Liver (tissue), 9 donors: ENCODE data around the gene GALNTL6. TPM values are rescaled to one million over a fixed set of nuclear protein-coding genes. Genes with fewer than 3 reads are reported as not detected.

Experiments
- DNase-seq: peaks from one replicate; pipeline ENCODE4 v3.0.0-alpha.2; 2017; ENCODE audit warnings: low spot score
- H3K27ac ChIP-seq, 2 donors: one replicate each; pipeline ENCODE4 v1.7.0; 2013; ENCODE audit warnings: inconsistent platforms in 2 of 2, low read length in 2 of 2, control low read depth in 1 of 2, low read depth in 1 of 2, mild to moderate bottlenecking in 1 of 2
- H3K27me3 ChIP-seq, 4 donors: one replicate each; pipeline versions ENCODE4 v1.6.1 to v1.7.0; 2013; ENCODE audit warnings: low read length in 3 of 4, inconsistent platforms in 1 of 4, mild to moderate bottlenecking in 1 of 4, moderate library complexity in 1 of 4; ENCODE audit not compliant: control insufficient read depth in 4 of 4, insufficient read depth in 4 of 4
- H3K36me3 ChIP-seq, 4 donors: one replicate each; pipeline versions ENCODE4 v1.6.1 to v1.7.0; 2013; ENCODE audit warnings: low read length in 3 of 4, mild to moderate bottlenecking in 3 of 4, low read depth in 1 of 4, moderate library complexity in 1 of 4; ENCODE audit not compliant: control insufficient read depth in 4 of 4, insufficient read depth in 3 of 4
- H3K4me1 ChIP-seq, 4 donors: one replicate each; pipeline versions ENCODE4 v1.6.1 to v1.7.0; 2013; ENCODE audit warnings: low read length in 3 of 4, mild to moderate bottlenecking in 3 of 4, moderate library complexity in 1 of 4; ENCODE audit not compliant: control insufficient read depth in 4 of 4, insufficient read depth in 4 of 4
- H3K4me3 ChIP-seq, 3 donors: one replicate each; pipeline versions ENCODE4 v1.6.1 to v1.7.0; 2013; ENCODE audit warnings: low read length in 3 of 3, control low read depth in 1 of 3, low read depth in 1 of 3, mild to moderate bottlenecking in 1 of 3
- H3K9ac ChIP-seq, 2 donors: one replicate each; pipeline ENCODE4 v1.7.0; 2013; ENCODE audit warnings: low read length in 2 of 2, mild to moderate bottlenecking in 2 of 2, moderate library complexity in 2 of 2, control low read depth in 1 of 2, low read depth in 1 of 2
- H3K9me3 ChIP-seq, 4 donors: one replicate each; pipeline versions ENCODE4 v1.6.1 to v1.7.0; 2013; ENCODE audit warnings: low read length in 3 of 4; ENCODE audit not compliant: control insufficient read depth in 4 of 4
- ATF3 ChIP-seq: IDR thresholded peaks from 2 replicates; pipeline ENCODE4 v1.6.1; 2016; ENCODE audit warnings: antibody characterized with exemption
- CTCF ChIP-seq: fragments of 150-350 bp; IDR thresholded peaks from 2 replicates; pipeline ENCODE4 v1.5.1; 2017; ENCODE audit warnings: improper control_type of control experiment, low read depth, low read length; ENCODE audit not compliant: missing input control
- EGR1 ChIP-seq, 2 donors: IDR thresholded peaks; 2 replicates each; pipeline ENCODE4 v1.6.1; 2016 to 2018; ENCODE audit warnings: antibody characterized with exemption in 2 of 2, low read depth in 2 of 2
- FOXA1 ChIP-seq: IDR thresholded peaks from 2 replicates; pipeline ENCODE4 v1.6.1; 2016; ENCODE audit warnings: antibody characterized with exemption
- FOXA2 ChIP-seq: IDR thresholded peaks from 2 replicates; pipeline ENCODE4 v1.6.1; 2016; ENCODE audit warnings: antibody characterized with exemption
- GABPA ChIP-seq, 2 donors: IDR thresholded peaks in 1 of 2; conservative IDR thresholded peaks in 1 of 2; 2 replicates each; pipeline ENCODE4 v1.6.1; 2016; ENCODE audit warnings: antibody characterized with exemption in 2 of 2, mild to moderate bottlenecking in 1 of 2, moderate library complexity in 1 of 2
- HNF4A ChIP-seq, 2 donors: conservative IDR thresholded peaks; 2 replicates each; pipeline ENCODE4 v1.6.1; 2016; ENCODE audit warnings: antibody characterized with exemption in 2 of 2, mild to moderate bottlenecking in 2 of 2
- HNF4G ChIP-seq: IDR thresholded peaks from 2 replicates; pipeline ENCODE4 v1.6.1; 2016; ENCODE audit warnings: antibody characterized with exemption
- JUND ChIP-seq, 2 donors: IDR thresholded peaks; 2 replicates each; pipeline ENCODE4 v1.6.1; 2016; ENCODE audit warnings: antibody characterized with exemption in 2 of 2
- MAX ChIP-seq: IDR thresholded peaks from 2 replicates; pipeline ENCODE4 v1.6.1; 2016; ENCODE audit warnings: antibody characterized with exemption
- NR2F2 ChIP-seq: IDR thresholded peaks from 2 replicates; pipeline ENCODE4 v1.6.1; 2016; ENCODE audit warnings: antibody characterized with exemption
- RAD21 ChIP-seq, 2 donors: IDR thresholded peaks; 2 replicates each; pipeline ENCODE4 v1.6.1; 2016; ENCODE audit warnings: antibody characterized with exemption in 2 of 2, mild to moderate bottlenecking in 2 of 2
- REST ChIP-seq: IDR thresholded peaks from 2 replicates; pipeline ENCODE4 v1.6.1; 2016; ENCODE audit warnings: antibody characterized with exemption, mild to moderate bottlenecking
- RXRA ChIP-seq, 2 donors: IDR thresholded peaks; 2 replicates each; pipeline ENCODE4 v1.6.1; 2017 to 2018; ENCODE audit warnings: antibody characterized with exemption in 2 of 2, mild to moderate bottlenecking in 1 of 2
- SP1 ChIP-seq: IDR thresholded peaks from 2 replicates; pipeline ENCODE4 v1.6.1; 2018; ENCODE audit warnings: antibody characterized with exemption, mild to moderate bottlenecking
- TAF1 ChIP-seq: conservative IDR thresholded peaks from 2 replicates; pipeline ENCODE4 v1.6.1; 2016; ENCODE audit warnings: antibody characterized with exemption, mild to moderate bottlenecking
- YY1 ChIP-seq: IDR thresholded peaks from 2 replicates; pipeline ENCODE4 v1.6.1; 2016; ENCODE audit warnings: antibody characterized with exemption, mild to moderate bottlenecking
- ZBTB33 ChIP-seq: IDR thresholded peaks from 2 replicates; pipeline ENCODE4 v1.6.1; 2016; ENCODE audit warnings: antibody characterized with exemption
- WGBS: extraction: QIAGEN DNeasy Blood & Tissue Kit; methylation state at CpG from one replicate; pipeline ENCODE4 v1.1.7; 2013; 5-methylcytosine and 5-hydroxymethylcytosine counted together
- polyA plus RNA-seq, 2 donors: library from polyadenylated mRNA; stranded (reverse) in 1 of 2; unstranded in 1 of 2; fragments of 200-250 nt in 1 of 2; fragments of >200 nt in 1 of 2; fragmentation: Nextera tagmentation in 1 of 2; extraction: Ambion mirVana in 1 of 2; gene quantifications; one replicate each; pipeline versions ENCODE4 v1.2.1 to v1.2.3, GENCODE V29; 2013 to 2015
- total RNA-seq, 2 donors: library from RNA; depleted of rRNA; stranded (reverse); fragments of >200 nt; gene quantifications; one replicate each; pipeline ENCODE4 v1.2.3, GENCODE V29; 2014
- donor health status: healthy.
- donor health status: healthy.
- donor health status: healthy.
- donor health status: healthy.
- donor health status: healthy.

GALNTL6 gene
- total and polyA plus RNA-seq, 4 donors, result 0.06 to 0.08 TPM; not detected in 2

GRCh38 chr4:172481802-172482508 lies 668.8 kb downstream of the GALNTL6 start:
- Histone ChIP-seq H3K9ac (no peak overlapping the region), H3K36me3 (no peaks in the 10 kb centered on the region), H3K27me3 (no peaks in the 10 kb centered on the region), H3K4me1 (no peaks in the 10 kb centered on the region), H3K27ac (no peak overlapping the region), H3K4me3 (no peak overlapping the region), H3K9me3 (peaks cover 0 to 5% (median under 1%) of the 10 kb centered on the region in 4 donors)
- no peak for DNase-seq
- 85% methylated on average over 30 of the region's 30 CpGs for WGBS
- TF ChIP-seq ATF3, result no peak
- TF ChIP-seq NR2F2, result no peak
- TF ChIP-seq TAF1, result no peak
- TF ChIP-seq FOXA1, result no peak
- no peak for TF ChIP-seq HNF4G
- TF ChIP-seq ZBTB33, result no peak
- TF ChIP-seq RXRA (IDR thresholded peaks at IDR 0.05), result no peak
- TF ChIP-seq CTCF, result no peak
- TF ChIP-seq JUND (IDR thresholded peaks at IDR 0.05), result no peak
- no peak for TF ChIP-seq REST
- TF ChIP-seq RAD21 (IDR thresholded peaks at IDR 0.05), result no peak
- TF ChIP-seq GABPA (IDR thresholded peaks at IDR 0.05 in 1 of 2, conservative IDR thresholded peaks at IDR 0.05 in 1 of 2), result no peak
- no peak for TF ChIP-seq YY1
- no peak for TF ChIP-seq SP1

- no peak overlapping the region for H3K9ac ChIP-seq
- DNase-seq, result no peak
- no peak overlapping the region for H3K4me3 ChIP-seq
- no peaks in the 10 kb centered on the region for H3K36me3 ChIP-seq
- H3K27me3 ChIP-seq, result no peaks in the 10 kb centered on the region
- WGBS, result 74% methylated on average over 3 of the region's 3 CpGs
- no peak overlapping the region for H3K27ac ChIP-seq
- H3K9me3 ChIP-seq, result peaks cover 0 to 3% (median 1%) of the 10 kb centered on the region in 4 donors
- H3K4me1 ChIP-seq, result no peaks in the 10 kb centered on the region
- TF ChIP-seq RAD21 (IDR thresholded peaks at IDR 0.05), result no peak
- no peak for TF ChIP-seq HNF4A (conservative IDR thresholded peaks at IDR 0.05)
- no peak for TF ChIP-seq JUND (IDR thresholded peaks at IDR 0.05)
- no peak for TF ChIP-seq CTCF
- no peak for TF ChIP-seq FOXA2
- TF ChIP-seq SP1, result no peak
- no peak for TF ChIP-seq HNF4G
- TF ChIP-seq NR2F2, result no peak
- no peak for TF ChIP-seq ZBTB33
- no peak for TF ChIP-seq MAX
- no peak for TF ChIP-seq EGR1 (IDR thresholded peaks at IDR 0.05; ENCODE audit: low read depth in 2 of 2)
- TF ChIP-seq TAF1, result no peak
- no peak for TF ChIP-seq RXRA (IDR thresholded peaks at IDR 0.05)
- TF ChIP-seq FOXA1, result no peak
- no peak for TF ChIP-seq ATF3
Measured at GRCh38 chr4:172485007-172485406, 671.8 kb downstream of the GALNTL6 start.
